Panc1 (cell line): ENCODE data around the gene IER3IP1. TPM values are rescaled to one million over a fixed set of nuclear protein-coding genes. Genes with fewer than 3 reads are reported as not detected.

Experiments
- ATAC-seq: fragments of 200-7000 bp; cut with Tn5 transposase; 2 replicates; pipeline ENCODE4 v1.9.1; 2020; ENCODE audit warnings: mild to moderate bottlenecking, moderate library complexity
- BruUV-seq: library from RNA; stranded (reverse); fragments of 400-500 nt; replicated peaks from 2 replicates; lab custom pipeline; 2021; lab: Mats Ljungman, UMichigan
- CTCF ChIA-PET: fragments of 300-600 bp; sonication (Branson Sonifier 250); formaldehyde crosslinking; loops from one replicate; lab custom pipeline; 2022; ENCODE audit warnings: antibody characterized with exemption; lab: Charles Lee
- POLR2A ChIA-PET: fragments of 300-600 bp; sonication (Branson Sonifier 250); formaldehyde crosslinking; loops from one replicate; lab custom pipeline; 2022; ENCODE audit warnings: antibody characterized with exemption; lab: Charles Lee
- DNase-seq: peaks from one replicate; pipeline ENCODE4 v3.0.0-alpha.2; 2010; ENCODE audit warnings: low read depth, low spot score
- H3K27ac ChIP-seq: 2 replicates; pipeline ENCODE4 v1.5.1; 2011; ENCODE audit warnings: mild to moderate bottlenecking, low read length, inconsistent platforms
- H3K27me3 ChIP-seq: fragments of 200-500 bp; sonication (Bioruptor generic); 2 replicates; pipeline ENCODE4 v1.6.0; 2014; ENCODE audit warnings: low read length, inconsistent platforms; ENCODE audit not compliant: control insufficient read depth, insufficient read depth
- H3K36me3 ChIP-seq: fragments of 200-500 bp; sonication (Bioruptor generic); 2 replicates; pipeline ENCODE4 v1.5.1; 2014; ENCODE audit warnings: inconsistent platforms, mild to moderate bottlenecking, low read length, moderate library complexity; ENCODE audit not compliant: control insufficient read depth, insufficient read depth
- H3K4me1 ChIP-seq: 2 replicates; pipeline ENCODE4 v1.5.1; 2011; ENCODE audit warnings: inconsistent platforms, mild to moderate bottlenecking, low read length, moderate library complexity; ENCODE audit not compliant: control insufficient read depth, insufficient read depth
- H3K4me3 ChIP-seq, 2 experiments: 2 replicates each; pipeline ENCODE4 v1.5.1; 2011 to 2012; ENCODE audit warnings: low read depth in 2 of 2, low read length in 2 of 2, mild to moderate bottlenecking in 2 of 2, inconsistent platforms in 1 of 2, moderate library complexity in 1 of 2
- H3K9me3 ChIP-seq: fragments of 200-500 bp; sonication (Bioruptor generic); 2 replicates; pipeline ENCODE4 v1.5.1; 2014; ENCODE audit warnings: low read depth, mild to moderate bottlenecking, inconsistent platforms, low read length, moderate library complexity; ENCODE audit not compliant: control insufficient read depth, insufficient read depth
- POLR2AphosphoS5 ChIP-seq: IDR thresholded peaks from 2 replicates; pipeline ENCODE4 v1.6.1; 2012; ENCODE audit warnings: mild to moderate bottlenecking, low read depth, low read length, moderate library complexity
- REST ChIP-seq, 2 experiments: IDR thresholded peaks; 2 replicates each; pipeline ENCODE4 v1.6.1; 2011 to 2012; ENCODE audit warnings: low read depth in 2 of 2, control low read depth in 1 of 2, low read length in 1 of 2, mild to moderate bottlenecking in 1 of 2, moderate library complexity in 1 of 2; ENCODE audit not compliant: insufficient read depth in 1 of 2
- SIN3A ChIP-seq: IDR thresholded peaks from 2 replicates; pipeline ENCODE4 v1.6.1; 2012; ENCODE audit warnings: low read depth, mild to moderate bottlenecking, low read length, moderate library complexity, borderline replicate concordance; ENCODE audit not compliant: insufficient read depth
- TCF7L2 ChIP-seq: IDR thresholded peaks from 2 replicates; pipeline ENCODE4 v1.6.1; 2011; ENCODE audit warnings: mild to moderate bottlenecking, low read depth, low read length, inconsistent platforms
- in situ Hi-C: cut with HindIII; loops from 2 replicates; pipeline ENCODE4 v1.10.0; 2016; ENCODE audit warnings: low sequenced_read_pairs, low pct_unique_long_range_greater_than_20kb
- intact Hi-C: fragments of 100-400 bp; cut with micrococcal nuclease; formaldehyde crosslinking; loops from one replicate; pipeline ENCODE4 v1.10.0; 2022; ENCODE audit not compliant: unreplicated experiment
- total RNA-seq: library from RNA; stranded (reverse); gene quantifications from one replicate; pipeline ENCODE4 v1.2.1, GENCODE V29; 2021; ENCODE audit not compliant: unreplicated experiment
- TF ChIP-seq, protein P1 (sequence below): fragments of 450-650 bp; IDR thresholded peaks from 2 replicates; pipeline ENCODE4 v1.5.1; 2017; ENCODE audit warnings: mild to moderate bottlenecking

The IER3IP1 gene
- total RNA-seq, 1 experiment from 2014 or later: 8.5 TPM

GRCh38 chr18:47146206-47146605 lies 30.0 kb downstream of the IER3IP1 start:
- ChIA-PET CTCF (no interaction called here), POLR2A (no interaction called here)
- H3K36me3 ChIP-seq: peaks cover 4% of the 10 kb centered on the region
- in situ Hi-C loops (no loop called here), intact Hi-C loops (no loop called here)
- no peaks in the 10 kb centered on the region for H3K27me3 ChIP-seq
- H3K27ac ChIP-seq: no peak overlapping the region
- no TSS peak for BruUV-seq
- H3K9me3 ChIP-seq: no peaks in the 10 kb centered on the region
- DNase-seq (no peak), ATAC-seq (no peak)
- no peak overlapping the region for H3K4me3 ChIP-seq
- H3K4me1 ChIP-seq: no peaks in the 10 kb centered on the region; the same call in 1 of the 2 replicates
- TF ChIP-seq TCF7L2 (no peak), SIN3A (no peak), REST (IDR thresholded peaks at IDR 0.05; ENCODE audit: insufficient read depth in 1 of 2, low read depth in 2 of 2, low read length in 1 of 2) (no peak), POLR2AphosphoS5 (no peak)
- TF ChIP-seq, protein P1, sequence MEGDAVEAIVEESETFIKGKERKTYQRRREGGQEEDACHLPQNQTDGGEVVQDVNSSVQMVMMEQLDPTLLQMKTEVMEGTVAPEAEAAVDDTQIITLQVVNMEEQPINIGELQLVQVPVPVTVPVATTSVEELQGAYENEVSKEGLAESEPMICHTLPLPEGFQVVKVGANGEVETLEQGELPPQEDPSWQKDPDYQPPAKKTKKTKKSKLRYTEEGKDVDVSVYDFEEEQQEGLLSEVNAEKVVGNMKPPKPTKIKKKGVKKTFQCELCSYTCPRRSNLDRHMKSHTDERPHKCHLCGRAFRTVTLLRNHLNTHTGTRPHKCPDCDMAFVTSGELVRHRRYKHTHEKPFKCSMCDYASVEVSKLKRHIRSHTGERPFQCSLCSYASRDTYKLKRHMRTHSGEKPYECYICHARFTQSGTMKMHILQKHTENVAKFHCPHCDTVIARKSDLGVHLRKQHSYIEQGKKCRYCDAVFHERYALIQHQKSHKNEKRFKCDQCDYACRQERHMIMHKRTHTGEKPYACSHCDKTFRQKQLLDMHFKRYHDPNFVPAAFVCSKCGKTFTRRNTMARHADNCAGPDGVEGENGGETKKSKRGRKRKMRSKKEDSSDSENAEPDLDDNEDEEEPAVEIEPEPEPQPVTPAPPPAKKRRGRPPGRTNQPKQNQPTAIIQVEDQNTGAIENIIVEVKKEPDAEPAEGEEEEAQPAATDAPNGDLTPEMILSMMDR: no peak

GRCh38 chr18:47143899-47144485 lies 32.2 kb downstream of the IER3IP1 start:
- Histone ChIP-seq H3K27ac (no peak overlapping the region), H3K27me3 (no peaks in the 10 kb centered on the region), H3K4me3 (no peak overlapping the region), H3K36me3 (no peaks in the 10 kb centered on the region; the same call in 1 of the 2 replicates), H3K4me1 (no peaks in the 10 kb centered on the region; the same call in 1 of the 2 replicates), H3K9me3 (no peaks in the 10 kb centered on the region)
- DNase-seq (no peak), ATAC-seq (no peak)
- in situ Hi-C loops: no loop called here
- POLR2A ChIA-PET: no interaction called here
- TF ChIP-seq, protein P1: no peak
- TF ChIP-seq POLR2AphosphoS5: no peak
- intact Hi-C loops: no loop called here
- CTCF ChIA-PET: no interaction called here
- BruUV-seq: no TSS peak
